CD4-positive, alpha-beta T cell treated with Interleukin-12 subunit alpha and Interleukin-12 subunit beta, for 1 hour (primary cell): Measurements from ENCODE around the gene STEAP2.
"Not testable (repeated sequence)": the region's sequence is repeated elsewhere in the genome, so short reads cannot be mapped to it uniquely, and the experiment has no call there.

ENCODE experiments used
- DNase-seq: peaks from one replicate; pipeline ENCODE4 v3.0.0-alpha.2; 2020

Gene STEAP2

DNA sequence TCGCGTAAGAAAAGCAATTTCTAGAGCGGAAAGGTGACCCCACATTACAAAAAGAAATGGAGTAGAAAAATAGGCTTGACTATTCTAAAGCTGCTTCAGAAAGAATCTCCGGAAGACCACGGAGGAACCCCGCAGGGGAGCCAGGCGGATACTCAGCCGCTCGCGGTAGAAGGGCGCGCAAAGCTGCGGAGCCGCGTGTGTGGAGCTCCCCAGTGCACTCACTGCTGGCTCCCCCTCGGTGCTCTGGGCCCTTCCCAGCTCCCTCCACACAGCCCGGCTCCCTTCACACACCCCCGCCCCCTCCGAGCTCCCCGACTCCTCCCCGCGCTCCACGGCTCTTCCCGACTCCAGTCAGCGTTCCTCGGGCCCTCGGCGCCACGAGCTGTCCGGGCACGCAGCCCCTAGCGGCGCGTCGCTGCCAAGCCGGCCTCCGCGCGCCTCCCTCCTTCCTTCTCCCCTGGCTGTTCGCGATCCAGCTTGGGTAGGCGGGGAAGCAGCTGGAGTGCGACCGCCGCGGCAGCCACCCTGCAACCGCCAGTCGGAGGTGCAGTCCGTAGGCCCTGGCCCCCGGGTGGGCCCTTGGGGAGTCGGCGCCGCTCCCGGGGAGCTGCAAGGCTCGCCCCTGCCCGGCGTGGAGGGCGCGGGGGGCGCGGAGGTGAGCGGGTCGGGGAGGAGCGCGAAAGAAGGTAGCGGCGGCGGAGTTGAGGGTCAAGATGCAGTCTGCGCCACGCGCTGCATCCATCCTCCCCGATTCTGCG, at the start of gene STEAP2:
STEAP2 (plus strand) TSS at position 350 of the 758 bp plus-strand sequence. CDS start 13,343 bp downstream, outside the sequence.
- no peak for DNase-seq

DNA sequence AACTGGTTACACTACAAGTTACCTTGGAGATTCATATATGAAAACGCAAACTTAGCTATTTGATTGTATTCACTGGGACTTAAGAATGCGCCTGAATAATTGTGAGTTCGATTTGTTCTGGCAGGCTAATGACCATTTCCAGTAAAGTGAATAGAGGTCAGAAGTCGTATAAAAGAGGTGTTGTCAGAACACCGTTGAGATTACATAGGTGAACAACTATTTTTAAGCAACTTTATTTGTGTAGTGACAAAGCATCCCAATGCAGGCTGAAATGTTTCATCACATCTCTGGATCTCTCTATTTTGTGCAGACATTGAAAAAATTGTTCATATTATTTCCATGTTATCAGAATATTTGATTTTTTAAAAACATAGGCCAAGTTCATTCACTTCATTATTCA, 48.0 kb upstream of the STEAP2 start:
- no peak for DNase-seq

DNA sequence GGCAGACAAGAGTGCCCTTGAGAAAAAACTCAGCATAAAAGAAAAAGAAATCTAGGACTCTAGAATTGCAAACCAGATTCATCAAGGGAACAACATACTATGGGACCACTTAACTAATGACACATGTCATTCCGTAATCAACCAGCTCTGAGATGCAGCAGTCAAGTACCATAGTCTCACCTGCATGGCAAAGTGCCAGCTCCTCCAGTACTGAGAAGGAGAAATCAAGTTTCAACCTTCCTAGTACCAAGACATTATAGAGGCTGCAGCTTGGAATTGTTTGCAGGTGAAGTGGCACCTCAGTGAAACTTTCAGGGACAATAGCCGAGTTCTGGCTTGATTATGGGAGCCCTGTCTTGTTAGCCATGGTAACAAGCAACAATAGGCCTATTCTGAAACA, 45.8 kb upstream of the STEAP2 start:
- no peak for DNase-seq

DNA sequence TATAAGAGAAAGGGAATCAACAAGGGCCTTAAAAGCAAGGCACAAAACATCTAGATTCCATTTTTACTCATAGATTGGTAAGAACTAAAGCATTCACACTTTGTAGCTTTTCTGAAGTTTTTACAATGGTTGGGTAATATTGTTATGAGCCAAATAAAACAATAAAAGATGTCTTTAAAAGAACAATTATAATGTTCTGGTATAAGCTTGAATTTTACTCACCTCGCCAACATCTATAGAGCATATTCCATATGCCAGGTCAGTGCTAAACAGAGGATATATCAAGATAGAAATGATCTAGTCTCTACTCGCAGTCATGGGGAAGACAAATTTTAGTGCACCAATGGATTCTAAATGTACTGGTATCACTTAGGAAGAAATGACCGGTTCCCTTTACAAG, 45.4 kb upstream of the STEAP2 start:
- no peak for DNase-seq

DNA sequence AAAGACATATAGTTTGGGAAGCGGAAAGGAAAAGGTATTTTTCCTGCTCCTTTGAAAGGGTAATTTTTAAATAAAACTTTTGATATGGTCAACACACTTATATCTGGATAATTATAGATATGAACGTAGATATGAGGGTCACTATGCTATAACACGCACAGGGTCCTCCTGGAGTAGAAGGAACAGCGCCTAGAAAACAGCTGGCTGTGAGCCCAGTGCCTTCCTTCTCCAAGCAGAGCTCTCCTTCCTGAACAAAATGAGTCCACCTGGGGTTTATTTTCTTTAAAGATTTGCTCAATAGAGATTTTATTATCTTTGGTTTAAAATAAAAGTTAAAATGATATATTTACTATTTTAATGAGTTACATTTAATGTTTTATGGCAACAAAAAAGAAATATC, 44.2 kb upstream of the STEAP2 start:
- DNase-seq, result no peak

DNA sequence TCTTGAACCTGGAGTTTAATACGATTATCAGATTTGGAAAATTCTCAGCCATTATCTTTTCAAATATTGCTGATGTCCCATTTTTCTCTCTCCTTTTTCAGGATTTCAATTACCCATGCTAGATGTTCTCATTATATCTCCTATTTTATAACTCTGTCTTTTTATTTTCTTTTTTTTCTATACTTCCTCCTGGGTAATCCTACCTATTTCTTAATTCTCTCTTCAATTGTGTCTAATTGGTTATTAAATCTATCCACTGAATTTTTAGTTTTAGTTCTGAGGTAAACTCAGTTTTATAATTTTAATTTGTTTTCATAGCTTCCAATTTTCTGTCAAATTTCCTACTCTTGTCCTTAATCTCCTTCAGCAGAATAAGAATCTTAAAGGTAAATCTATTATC, 41.6 kb upstream of the STEAP2 start:
- no peak for DNase-seq

DNA sequence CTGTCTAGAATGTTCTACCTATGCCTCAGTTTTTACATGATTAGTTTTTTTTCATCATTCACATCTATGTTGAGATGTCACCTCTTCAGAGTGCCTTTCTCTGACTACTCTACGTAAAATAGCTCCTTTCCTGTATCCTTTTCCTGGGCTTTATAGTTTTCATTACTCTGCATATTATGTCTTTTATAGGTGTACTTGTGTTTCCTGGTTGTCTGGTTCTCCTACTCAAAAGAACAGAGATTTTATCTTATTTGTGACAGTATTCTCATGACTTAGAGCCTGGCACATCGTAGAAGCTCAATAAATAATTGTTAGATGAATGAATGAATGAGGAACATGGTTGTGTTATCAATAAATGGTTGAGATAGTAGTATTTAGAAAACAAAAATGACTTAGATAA, 39.4 kb upstream of the STEAP2 start:
- no peak for DNase-seq

DNA sequence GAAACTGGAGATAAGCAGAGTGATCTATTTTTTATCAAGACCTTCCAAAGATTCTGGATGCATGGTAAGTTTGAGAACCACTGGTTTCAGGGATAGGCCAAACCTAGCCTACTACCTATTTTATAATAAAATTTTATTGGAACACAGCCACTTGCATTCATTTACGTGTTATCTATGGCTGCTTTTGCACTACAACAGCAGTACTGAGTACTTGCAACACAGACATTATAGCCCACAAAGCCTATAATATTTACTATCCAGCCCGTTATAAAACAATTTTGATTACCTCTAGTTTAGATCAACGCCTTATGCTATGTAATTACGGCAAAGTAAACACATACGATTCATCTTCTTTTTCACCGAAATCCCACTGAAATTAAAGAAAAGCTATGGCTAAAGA, 38.9 kb upstream of the STEAP2 start:
- no peak for DNase-seq

DNA sequence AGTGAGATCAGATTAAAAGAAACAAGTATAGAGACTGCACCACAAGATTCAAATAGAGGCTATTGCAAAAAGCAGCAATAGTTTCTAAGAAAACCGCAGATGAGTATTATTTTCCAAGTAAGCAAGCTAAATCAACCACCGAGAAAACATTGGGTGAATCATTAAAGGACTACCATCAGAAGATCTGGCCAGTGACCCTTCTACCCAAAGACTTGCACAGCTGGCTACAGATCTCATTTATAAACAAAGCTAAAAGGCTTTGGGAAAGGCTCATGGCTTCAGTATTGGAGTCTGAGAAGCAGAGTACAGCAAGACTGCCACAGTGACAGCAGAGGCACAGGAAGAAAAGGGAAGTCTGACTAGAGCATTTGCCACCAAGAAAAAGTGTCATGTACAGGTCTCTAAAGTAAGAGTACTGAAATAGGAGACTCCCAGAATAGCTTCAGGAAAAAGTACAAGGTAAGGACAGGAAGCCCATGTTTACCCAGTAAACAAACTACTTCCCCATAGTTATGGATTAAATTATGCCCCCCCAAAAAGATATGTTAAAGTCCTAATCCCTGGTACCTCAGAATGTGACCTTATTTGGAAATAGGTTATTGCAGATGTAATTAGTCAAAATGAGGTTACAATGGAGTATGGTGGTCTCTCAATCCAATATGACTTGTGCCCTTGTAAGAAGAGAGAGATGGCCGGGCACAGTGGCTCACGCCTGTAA, 38.3 kb upstream of the STEAP2 start:
- no peak for DNase-seq

DNA sequence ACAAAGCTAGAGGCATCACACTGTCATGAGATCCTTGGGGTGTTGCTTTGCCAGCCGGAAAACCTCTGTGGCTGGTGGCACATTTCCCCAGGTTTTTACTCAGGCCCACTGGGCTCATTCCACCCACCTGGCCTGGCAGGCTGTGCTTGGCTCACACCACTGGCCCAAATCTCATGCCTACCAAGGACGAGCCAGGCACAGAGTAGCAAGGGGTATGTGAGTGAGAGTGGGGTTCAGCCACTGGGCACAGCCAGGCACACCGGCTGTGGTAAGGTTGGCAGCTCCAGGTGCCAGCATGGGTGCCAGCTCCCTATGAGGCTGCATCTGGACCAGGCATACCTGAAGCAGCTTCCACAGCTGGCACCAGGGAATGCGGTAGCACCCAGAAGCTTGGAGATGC, 35.9 kb upstream of the STEAP2 start:
- DNase-seq, result no peak

DNA sequence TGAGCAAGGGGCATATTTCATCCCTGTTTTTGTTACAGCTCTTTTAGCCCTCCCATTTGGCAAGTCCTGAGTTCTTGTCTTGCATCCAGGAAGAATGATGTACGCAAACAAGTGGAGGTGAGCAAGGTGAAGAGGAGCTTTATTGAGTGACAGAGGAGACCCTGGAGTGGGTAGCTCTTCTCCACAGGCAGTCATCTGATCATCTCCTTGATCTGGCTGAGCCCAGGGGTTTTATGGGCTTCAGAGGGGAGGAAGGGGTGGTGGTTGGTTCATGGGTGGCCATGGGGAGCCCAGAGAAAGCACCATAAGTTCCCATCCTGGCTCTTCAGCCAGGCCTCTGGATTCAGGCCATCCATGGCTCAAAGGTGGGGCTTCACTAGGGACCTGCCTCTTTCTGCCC, 35.3 kb upstream of the STEAP2 start:
- no peak for DNase-seq

DNA sequence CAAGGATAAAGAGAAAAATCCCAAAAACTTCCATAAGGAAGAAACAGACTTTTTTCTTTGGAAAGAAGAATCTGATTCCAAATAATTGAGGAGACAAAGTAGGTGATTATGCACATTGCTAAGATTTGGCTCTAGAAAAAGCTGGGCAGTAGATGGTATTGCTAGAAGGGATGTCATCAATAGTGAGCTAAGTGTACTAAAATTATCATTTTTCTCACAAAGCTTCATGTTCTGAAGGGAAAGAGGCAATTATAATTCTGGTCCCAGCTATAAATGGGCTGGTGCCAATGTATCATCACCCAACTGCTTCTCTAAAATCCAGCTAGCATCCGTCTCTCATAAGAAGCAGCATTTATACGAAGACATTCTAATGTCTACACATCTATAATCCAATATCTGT, 33.4 kb upstream of the STEAP2 start:
- DNase-seq, result no peak

DNA sequence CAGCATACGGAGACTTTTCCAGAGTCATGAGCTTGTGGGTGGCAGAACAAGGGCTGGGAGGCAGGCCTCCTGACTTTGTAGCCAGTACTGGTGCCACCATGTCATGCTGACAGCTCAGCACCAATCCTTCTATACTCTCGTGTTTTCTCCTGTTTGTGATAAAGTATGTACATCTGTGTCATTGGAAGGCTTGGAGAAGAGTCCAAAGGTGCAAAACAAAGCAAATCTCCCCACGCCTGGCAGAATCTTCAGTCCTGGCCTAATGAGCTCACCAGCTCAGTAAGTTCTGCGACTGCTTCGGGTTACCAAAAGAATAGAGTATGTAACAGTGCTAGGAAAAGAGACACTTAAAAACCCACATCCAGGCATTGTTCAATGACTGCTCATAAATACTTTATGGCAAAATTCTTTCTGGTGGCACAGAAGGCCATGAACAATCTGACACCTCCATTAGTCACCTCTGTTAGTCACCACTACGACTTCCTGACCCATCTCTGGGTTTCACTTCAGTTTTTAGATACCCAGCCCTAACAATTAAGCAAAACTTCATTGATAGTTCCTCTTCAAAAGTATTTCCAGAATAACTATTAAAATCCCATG, 32.8 kb upstream of the STEAP2 start:
- DNase-seq, result no peak

DNA sequence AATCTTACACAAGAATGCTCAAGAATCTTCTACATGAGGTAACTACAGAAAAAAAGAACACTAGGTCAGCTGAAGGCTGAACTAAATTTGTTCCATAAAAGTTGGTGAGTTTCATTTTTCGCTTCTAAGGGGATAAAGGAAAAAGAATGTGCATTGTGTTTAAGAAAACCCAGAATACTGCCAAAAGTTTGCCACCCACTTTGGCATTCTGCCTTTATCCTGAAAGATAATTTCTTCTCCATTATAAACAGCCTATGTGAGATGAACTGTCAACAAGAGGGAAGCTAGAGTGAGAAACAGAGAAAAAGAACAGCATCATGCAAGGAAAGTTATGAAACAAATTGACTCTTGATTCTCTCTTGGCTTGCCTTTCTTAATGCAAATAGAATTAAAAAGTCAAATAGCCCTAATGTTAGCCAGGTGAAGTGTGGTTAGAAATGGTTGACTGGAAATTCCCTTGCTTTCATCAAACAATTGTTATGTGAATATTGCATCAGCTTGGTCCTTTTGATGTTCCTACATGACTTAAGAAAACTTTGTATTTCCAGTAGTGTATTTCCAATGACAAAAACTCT, 31.4 kb upstream of the STEAP2 start:
- DNase-seq, result no peak

DNA sequence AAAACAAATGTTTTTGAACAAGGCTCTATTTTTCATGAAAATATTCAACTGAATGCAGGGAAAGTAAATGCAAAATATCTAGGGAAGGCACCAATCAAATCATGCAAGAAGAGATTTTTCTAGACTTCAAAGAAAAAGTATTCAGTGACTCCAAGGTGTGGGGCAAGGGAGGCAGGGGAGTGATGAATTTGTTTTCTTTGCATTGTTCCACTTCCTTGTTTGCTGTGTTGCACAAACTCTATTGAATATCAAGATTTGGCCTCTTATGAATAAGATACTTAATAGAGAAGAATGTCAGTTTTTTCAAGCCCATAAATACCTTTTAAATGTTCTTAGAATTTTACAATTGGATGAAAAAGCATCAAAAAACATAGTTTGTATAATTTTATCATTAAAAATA, 30.9 kb upstream of the STEAP2 start:
- DNase-seq, result no peak

DNA sequence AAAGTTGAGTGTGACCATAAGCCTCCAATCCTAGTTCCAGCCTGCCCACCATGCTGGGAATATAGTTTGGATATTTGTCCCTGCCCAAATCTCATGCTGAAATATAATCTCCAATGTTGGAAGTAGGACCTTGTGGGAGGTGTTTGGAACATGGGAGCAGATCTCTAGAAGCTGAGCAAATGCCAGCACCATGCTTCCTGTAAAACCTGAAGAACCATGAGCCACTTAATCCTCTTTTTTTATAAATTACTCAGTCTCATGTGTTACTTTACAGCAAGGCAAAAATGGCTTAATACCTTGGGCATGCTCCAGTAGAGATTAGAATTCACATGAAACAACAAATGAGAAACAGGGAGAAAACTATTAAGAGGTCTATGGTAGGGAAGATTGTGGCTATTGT, 30.1 kb upstream of the STEAP2 start:
- DNase-seq, result no peak

DNA sequence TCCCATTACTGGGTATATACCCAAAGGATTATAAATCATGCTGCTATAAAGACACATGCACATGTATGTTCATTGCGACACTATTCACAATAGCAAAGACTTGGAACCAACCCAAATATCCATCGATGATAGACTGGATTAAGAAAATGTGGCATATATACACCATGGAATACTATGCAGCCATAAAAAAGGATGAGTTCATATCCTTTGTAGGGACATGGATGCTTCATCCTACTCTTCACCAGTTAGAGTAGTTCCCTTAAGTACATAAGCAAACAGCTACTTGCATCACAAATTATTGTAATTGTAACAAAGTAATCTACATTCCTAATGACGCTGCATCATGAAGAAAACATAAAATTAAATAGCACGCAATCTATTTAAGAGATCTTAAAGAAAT, 25.2 kb upstream of the STEAP2 start:
- DNase-seq, result not testable (repeated sequence)

DNA sequence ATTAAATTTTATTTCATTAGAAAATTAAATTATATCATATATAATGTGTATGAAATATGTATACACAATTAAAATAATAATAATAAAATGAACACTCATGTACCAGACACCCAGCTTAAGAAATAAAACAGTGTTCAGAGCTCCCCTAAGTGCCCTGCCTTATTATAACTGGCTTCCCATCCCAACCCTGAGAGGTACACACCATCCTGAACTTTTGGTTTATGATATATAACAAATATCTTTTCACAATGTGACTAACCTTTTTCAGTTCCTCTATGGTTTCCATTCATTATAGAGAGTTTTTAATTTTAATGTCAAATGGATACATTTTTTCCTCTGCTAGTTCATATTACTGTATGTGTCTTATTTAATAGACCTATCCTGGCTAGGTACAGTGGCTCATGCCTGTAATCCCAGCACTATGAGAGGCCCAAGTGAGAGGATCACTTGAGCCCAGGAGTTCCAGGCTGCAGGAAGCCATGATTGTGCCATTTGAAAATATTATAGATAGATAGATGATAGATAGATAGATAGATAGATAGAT, 24.0 kb upstream of the STEAP2 start:
- DNase-seq, result no peak

DNA sequence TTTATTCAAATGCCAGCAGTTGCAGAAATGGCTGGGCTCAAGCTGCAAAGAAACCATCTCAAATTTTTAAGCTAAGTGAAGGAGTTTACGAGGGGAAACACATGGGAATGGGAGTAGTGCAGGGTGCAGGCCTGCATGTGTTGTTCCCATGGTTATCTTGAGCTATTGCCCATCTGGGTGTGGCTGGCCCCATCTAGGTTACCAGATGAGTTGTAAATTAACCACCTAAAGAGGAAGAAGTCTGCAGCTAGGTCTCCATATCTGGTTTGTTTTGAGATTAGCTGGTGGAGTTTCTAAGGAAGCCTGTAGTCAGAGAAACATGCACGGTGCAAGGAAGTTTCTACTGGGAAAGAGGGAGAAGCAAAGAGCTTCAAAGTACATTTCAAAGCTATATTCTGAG, 23.3 kb upstream of the STEAP2 start:
- no peak for DNase-seq

DNA sequence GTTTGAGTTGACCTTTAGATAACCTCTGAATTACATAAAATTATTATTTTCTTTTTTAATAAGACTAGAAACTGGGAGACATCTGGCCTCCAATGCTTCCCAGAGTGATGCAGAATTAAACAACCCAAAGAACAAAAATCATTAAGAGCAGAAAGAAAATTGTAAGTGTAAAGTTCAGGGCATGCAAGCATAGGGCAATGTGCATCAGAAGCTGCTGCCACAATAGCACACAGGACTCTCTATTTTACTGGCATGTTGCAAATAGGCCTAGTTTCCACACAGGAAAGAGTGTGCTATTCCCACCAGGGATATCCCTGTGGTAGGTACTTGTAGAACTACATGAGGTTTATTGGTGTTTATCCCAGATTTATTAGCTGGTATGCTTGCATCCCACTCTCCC, 20.5 kb upstream of the STEAP2 start:
- DNase-seq, result no peak

DNA sequence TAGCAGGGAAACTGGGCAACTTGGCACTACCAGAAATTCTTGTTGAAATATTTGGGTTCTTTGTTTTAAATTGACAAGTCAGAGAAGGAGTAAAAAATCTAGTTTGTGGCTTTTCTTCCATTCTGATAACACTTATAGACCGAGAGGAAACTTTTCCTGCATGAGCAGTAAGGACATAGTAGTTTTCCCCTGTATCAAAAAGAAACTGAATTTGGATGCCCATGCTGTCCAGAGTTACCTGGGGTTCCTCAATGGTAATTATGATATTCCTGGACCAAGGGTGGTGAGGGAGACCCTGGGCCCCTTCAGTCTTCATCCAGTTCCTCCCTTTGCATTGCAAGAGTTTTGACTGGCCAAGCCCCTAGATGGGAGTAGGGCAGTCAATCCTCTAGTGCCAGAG, 19.9 kb upstream of the STEAP2 start:
- DNase-seq, result no peak

DNA sequence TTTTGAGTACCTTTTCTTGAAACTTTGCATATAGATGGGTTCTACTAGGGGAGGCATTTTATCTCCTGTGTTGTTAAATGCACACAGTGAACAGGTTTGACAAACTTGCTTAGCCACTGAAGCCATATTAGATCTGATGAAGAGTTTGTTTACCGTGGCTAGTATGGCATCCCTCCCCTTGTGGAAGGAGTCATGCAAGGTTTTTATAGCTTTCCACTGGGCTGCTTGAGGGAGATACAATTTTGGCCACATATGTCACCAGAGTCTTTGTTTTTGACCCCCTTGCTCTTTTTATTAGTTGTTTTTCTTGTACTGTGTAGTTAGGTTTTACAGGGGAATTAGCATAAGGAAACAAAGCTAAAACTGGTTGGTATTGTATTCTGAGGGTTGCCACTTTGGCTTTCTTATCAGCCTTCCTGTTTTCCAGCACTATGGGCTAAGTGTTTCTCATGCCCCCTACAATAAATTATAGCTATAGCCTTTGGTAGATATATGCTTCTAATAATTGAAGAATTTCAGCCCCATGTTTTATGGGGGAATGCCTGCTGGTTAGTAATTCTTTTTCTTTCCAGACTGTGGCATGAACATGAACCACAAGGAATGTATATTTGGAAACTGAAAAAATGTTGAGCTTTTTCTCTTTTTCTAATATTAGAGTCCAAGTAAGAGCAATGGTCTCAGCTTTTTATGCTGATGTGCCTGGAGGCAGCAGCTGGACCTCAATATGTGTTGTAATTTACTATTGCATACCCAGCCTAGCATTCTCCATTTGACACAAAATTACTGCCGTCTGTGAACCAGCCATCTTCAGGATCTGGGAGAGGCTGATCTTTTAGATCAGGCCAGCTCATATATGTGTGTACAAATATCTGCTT, 18.4 kb upstream of the STEAP2 start:
- DNase-seq, result no peak
